ENCODE data around the gene CNDP1.
A peak's percentile ranks its signal among the peaks of the same experiment; 100 is the strongest.
"Not testable (repeated sequence)": the region's sequence is repeated elsewhere in the genome, so short reads cannot be mapped to it uniquely, and the experiment has no call there.

CNDP1 gene

GRCh38 chr18:74546007-74546406 is 11.7 kb downstream of the CNDP1 start:
- DNase-seq (no peak), ATAC-seq (no peak)

- no peak for DNase-seq
These were observed 12.6 kb downstream of the CNDP1 start for GRCh38 chr18:74546751-74547530.

GRCh38 chr18:74547860-74548259 is 13.6 kb downstream of the CNDP1 start:
- ATAC-seq: no peak

More at GRCh38 chr18:74546751-74547530, 12.6 kb downstream of the CNDP1 start:
- ATAC-seq: no peak

GRCh38 chr18:74549591-74550104 is 15.3 kb downstream of the CNDP1 start:
- ATAC-seq (no peak), DNase-seq (no peak)

More at GRCh38 chr18:74547860-74548259, 13.6 kb downstream of the CNDP1 start:
- DNase-seq: no peak

GRCh38 chr18:74550886-74551285 is 16.6 kb downstream of the CNDP1 start:
- no peak for ATAC-seq
- no peak for DNase-seq

GRCh38 chr18:74551452-74551851 is 17.2 kb downstream of the CNDP1 start:
- no peak for ATAC-seq
- no peak for DNase-seq

- peak; percentile 95 for ATAC-seq
- peak; percentile 82 for DNase-seq
These were observed 17.7 kb downstream of the CNDP1 start for GRCh38 chr18:74551936-74552555.

GRCh38 chr18:74556126-74556525 is 21.8 kb downstream of the CNDP1 start:
- DNase-seq (no peak), ATAC-seq (no peak)

GRCh38 chr18:74558096-74558495 is 23.8 kb downstream of the CNDP1 start:
- no peak for DNase-seq
- ATAC-seq: no peak

GRCh38 chr18:74562131-74562730 is 27.9 kb downstream of the CNDP1 start:
- DNase-seq (no peak), ATAC-seq (no peak)

GRCh38 chr18:74562775-74563174 is 28.5 kb downstream of the CNDP1 start:
- DNase-seq: no peak
- ATAC-seq: no peak

GRCh38 chr18:74563999-74564398 is 29.7 kb downstream of the CNDP1 start:
- ATAC-seq: no peak
- DNase-seq: no peak

GRCh38 chr18:74565164-74565563 is 30.9 kb downstream of the CNDP1 start:
- ATAC-seq, DNase-seq: not testable (repeated sequence)

GRCh38 chr18:74565993-74566392 is 31.7 kb downstream of the CNDP1 start:
- DNase-seq, ATAC-seq: not testable (repeated sequence)

- no peak for DNase-seq
- no peak for ATAC-seq
These were observed 33.5 kb downstream of the CNDP1 start for GRCh38 chr18:74567822-74568221.

GRCh38 chr18:74569401-74569800 is 35.1 kb downstream of the CNDP1 start:
- DNase-seq: no peak
- no peak for ATAC-seq

GRCh38 chr18:74570266-74570665 is 36.0 kb downstream of the CNDP1 start:
- no peak for ATAC-seq
- DNase-seq: no peak

- ATAC-seq (no peak), DNase-seq (no peak)
These were observed 37.8 kb downstream of the CNDP1 start for GRCh38 chr18:74571895-74572680.

GRCh38 chr18:74573053-74573452 is 38.8 kb downstream of the CNDP1 start:
- no peak for DNase-seq
- no peak for ATAC-seq

GRCh38 chr18:74574916-74575315 is 40.6 kb downstream of the CNDP1 start:
- no peak for ATAC-seq
- no peak for DNase-seq

- ATAC-seq: no peak
These were observed 42.7 kb downstream of the CNDP1 start for GRCh38 chr18:74577019-74577418.

GRCh38 chr18:74579496-74580065 is 45.3 kb downstream of the CNDP1 start:
- peak; percentile 28 for ATAC-seq
- no peak for DNase-seq

More at GRCh38 chr18:74577019-74577418, 42.7 kb downstream of the CNDP1 start:
- no peak for DNase-seq

Data from stimulated activated naive CD8-positive, alpha-beta T cell treated with anti-CD3 and anti-CD28 coated beads, Interleukin-15, Interleukin-2, amounts not matched to agents 100 U/mL and 50 U/mL, for 24 hours (primary cell).